ENCODE results near the gene SLC12A1. TPM values are rescaled to one million over a fixed set of nuclear protein-coding genes. Genes with fewer than 3 reads are reported as not detected.

SLC12A1 gene
- total RNA-seq, 3 donors from 2014 or later: not detected

- no peak for TF ChIP-seq CTCF (IDR thresholded peaks at IDR 0.05)
- no peaks in the 10 kb centered on the region for H3K9me3 ChIP-seq
- H3K36me3 ChIP-seq (ENCODE audit: low read depth): no peaks in the 10 kb centered on the region
- no peak for ATAC-seq
- H3K4me1 ChIP-seq (ENCODE audit: low read depth): no peaks in the 10 kb centered on the region
- intact Hi-C loops (cut with DNase I, micrococcal nuclease): no loop called here
- no peak overlapping the region for H3K4me3 ChIP-seq
- no peak for DNase-seq
These were observed 101.5 kb downstream of the SLC12A1 start for GRCh38 chr15:48307586-48307985.

GRCh38 chr15:48309740-48310139 lies 103.6 kb downstream of the SLC12A1 start:
- Histone ChIP-seq H3K36me3 (ENCODE audit: low read depth) (no peaks in the 10 kb centered on the region), H3K4me3 (no peak overlapping the region), H3K4me1 (ENCODE audit: low read depth) (no peaks in the 10 kb centered on the region), H3K9me3 (no peaks in the 10 kb centered on the region)
- DNase-seq (no peak), ATAC-seq (no peak)
- intact Hi-C loops (cut with DNase I, micrococcal nuclease): no loop called here
- no peak for TF ChIP-seq CTCF (IDR thresholded peaks at IDR 0.05)

GRCh38 chr15:48313216-48313615 lies 107.1 kb downstream of the SLC12A1 start:
- Histone ChIP-seq H3K9me3 (no peaks in the 10 kb centered on the region), H3K4me3 (no peak overlapping the region), H3K36me3 (ENCODE audit: low read depth) (no peaks in the 10 kb centered on the region), H3K4me1 (ENCODE audit: low read depth) (no peaks in the 10 kb centered on the region)
- DNase-seq (no peak), ATAC-seq (no peak)
- intact Hi-C loops (cut with DNase I, micrococcal nuclease): no loop called here
- no peak for TF ChIP-seq CTCF (IDR thresholded peaks at IDR 0.05)

- no peak overlapping the region for H3K4me3 ChIP-seq
- H3K36me3 ChIP-seq (ENCODE audit: low read depth): no peaks in the 10 kb centered on the region
- TF ChIP-seq CTCF (IDR thresholded peaks at IDR 0.05): no peak
- H3K9me3 ChIP-seq: no peaks in the 10 kb centered on the region
- DNase-seq (no peak), ATAC-seq (no peak)
- intact Hi-C loops (cut with DNase I, micrococcal nuclease): no loop called here
- no peaks in the 10 kb centered on the region for H3K4me1 ChIP-seq (ENCODE audit: low read depth)
These were observed 108.9 kb downstream of the SLC12A1 start for GRCh38 chr15:48315041-48315440.

GRCh38 chr15:48317221-48317620 lies 111.1 kb downstream of the SLC12A1 start:
- H3K9me3 ChIP-seq: no peaks in the 10 kb centered on the region
- no peak overlapping the region for H3K4me3 ChIP-seq
- no peak for DNase-seq
- H3K36me3 ChIP-seq (ENCODE audit: low read depth): no peaks in the 10 kb centered on the region
- intact Hi-C loops (cut with DNase I, micrococcal nuclease): no loop called here
- ATAC-seq: no peak
- TF ChIP-seq CTCF (IDR thresholded peaks at IDR 0.05): no peak
- H3K4me1 ChIP-seq (ENCODE audit: low read depth): no peaks in the 10 kb centered on the region

GRCh38 chr15:48318131-48318530 lies 112.0 kb downstream of the SLC12A1 start:
- Histone ChIP-seq H3K4me1 (ENCODE audit: low read depth) (no peaks in the 10 kb centered on the region), H3K4me3 (no peak overlapping the region), H3K36me3 (ENCODE audit: low read depth) (no peaks in the 10 kb centered on the region), H3K9me3 (no peaks in the 10 kb centered on the region)
- no peak for ATAC-seq
- TF ChIP-seq CTCF (IDR thresholded peaks at IDR 0.05): no peak
- intact Hi-C loops (cut with DNase I, micrococcal nuclease): no loop called here
- DNase-seq: no peak
